OCI-LY1 (cell line): Measurements from ENCODE around the gene POLR3F.

Experiments
- H2AFZ ChIP-seq: fragments of 200-600 bp; sonication (generic), shearing (Covaris generic); 2 replicates; pipeline ENCODE4 v1.6.0; 2014; ENCODE audit warnings: antibody characterized with exemption, mild to moderate bottlenecking, low read length
- H3F3A ChIP-seq: fragments of 200-600 bp; sonication (generic), shearing (Covaris generic); 2 replicates; pipeline ENCODE4 v1.6.0; 2014; ENCODE audit warnings: mild to moderate bottlenecking, antibody characterized with exemption, low read length, moderate library complexity; ENCODE audit not compliant: insufficient read depth
- H3K27ac ChIP-seq: fragments of 200-600 bp; sonication (generic); 2 replicates; pipeline ENCODE4 v1.5.1; 2014; ENCODE audit warnings: low read length, mixed run types, mild to moderate bottlenecking, low read depth; ENCODE audit not compliant: poor library complexity, severe bottlenecking
- H3K27me3 ChIP-seq: fragments of 200-600 bp; sonication (generic); 2 replicates; pipeline ENCODE4 v1.6.0; 2014; ENCODE audit warnings: antibody characterized with exemption, mild to moderate bottlenecking, low read length, moderate library complexity; ENCODE audit not compliant: insufficient read depth
- H3K36me3 ChIP-seq: fragments of 200-600 bp; sonication (generic); 2 replicates; pipeline ENCODE4 v1.6.1; 2014; ENCODE audit warnings: mild to moderate bottlenecking, antibody characterized with exemption, low read length, moderate library complexity, mixed read lengths; ENCODE audit not compliant: insufficient read depth
- H3K4me1 ChIP-seq: fragments of 200-600 bp; sonication (generic); 2 replicates; pipeline ENCODE4 v1.5.1; 2014; ENCODE audit warnings: mild to moderate bottlenecking, low read length, moderate library complexity; ENCODE audit not compliant: insufficient read depth, severe bottlenecking
- H3K4me2 ChIP-seq: fragments of 200-600 bp; sonication (generic), shearing (Covaris generic); 2 replicates; pipeline ENCODE4 v1.6.1; 2014; ENCODE audit warnings: low read length
- H3K4me3 ChIP-seq: fragments of 200-600 bp; sonication (generic); 2 replicates; pipeline ENCODE4 v1.5.1; 2014; ENCODE audit warnings: low read length, low read depth, mild to moderate bottlenecking, mixed read lengths; ENCODE audit not compliant: poor library complexity, severe bottlenecking
- H3K79me2 ChIP-seq: fragments of 200-600 bp; shearing (Covaris generic); 2 replicates; pipeline ENCODE4 v1.6.1; 2016; ENCODE audit warnings: mixed run types, low read length, mixed read lengths; ENCODE audit not compliant: insufficient read depth
- H3K9ac ChIP-seq: fragments of 200-600 bp; sonication (generic), shearing (Covaris generic); 2 replicates; pipeline ENCODE4 v1.6.1; 2014; ENCODE audit warnings: mild to moderate bottlenecking, low read length, mixed read lengths
- H3K9me2 ChIP-seq: fragments of 200-600 bp; sonication (generic), shearing (Covaris generic); 2 replicates; pipeline ENCODE4 v1.6.1; 2014; ENCODE audit warnings: low read depth, mild to moderate bottlenecking, low read length, mixed read lengths
- H3K9me3 ChIP-seq: fragments of 200-600 bp; shearing (Covaris generic); 2 replicates; pipeline ENCODE4 v1.6.1; 2014; ENCODE audit warnings: low read length, mixed read lengths
- H4K20me1 ChIP-seq: fragments of 200-600 bp; sonication (generic), shearing (Covaris generic); 2 replicates; pipeline ENCODE4 v1.6.0; 2016; ENCODE audit warnings: mild to moderate bottlenecking, low read length; ENCODE audit not compliant: insufficient read depth
- EZH2 ChIP-seq: fragments of 200-600 bp; sonication (generic), shearing (Covaris generic); IDR thresholded peaks from 2 replicates; pipeline ENCODE4 v1.8.0; 2017; ENCODE audit warnings: borderline replicate concordance, mixed run types, mild to moderate bottlenecking, antibody characterized with exemption, low read length, moderate library complexity, mixed read lengths
- TF ChIP-seq, protein P1 (sequence below): fragments of 200-600 bp; sonication (generic), shearing (Covaris generic); IDR thresholded peaks from 2 replicates; pipeline ENCODE4 v1.5.1; 2017; ENCODE audit warnings: mild to moderate bottlenecking, antibody characterized with exemption, low read length, moderate library complexity, mixed read lengths

The POLR3F gene

DNA sequence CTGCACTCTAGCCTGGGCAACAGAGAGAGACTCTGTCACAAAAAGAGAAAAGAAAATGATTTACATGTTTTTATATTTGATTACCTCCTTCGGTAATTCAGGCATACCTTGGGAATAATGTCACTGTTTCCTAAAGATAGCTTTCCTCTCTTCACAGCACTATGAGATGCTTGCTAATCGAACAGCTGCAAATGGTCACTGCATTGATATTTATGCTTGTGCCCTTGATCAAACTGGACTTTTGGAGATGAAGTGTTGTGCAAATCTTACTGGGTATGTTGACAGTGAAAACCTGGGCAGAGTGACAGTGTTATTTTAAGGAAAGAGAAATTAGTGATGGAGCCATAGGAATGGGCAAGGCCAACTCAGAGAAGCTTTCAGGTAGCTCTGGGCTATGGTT is 60.1 kb downstream of the POLR3F start:
- no peaks in the 10 kb centered on the region for H3K79me2 ChIP-seq
- H3K36me3 ChIP-seq = peaks cover 84% of the 10 kb centered on the region
- no peaks in the 10 kb centered on the region for H3K9me2 ChIP-seq
- H3K9ac ChIP-seq = no peak overlapping the region
- no peaks in the 10 kb centered on the region for H4K20me1 ChIP-seq
- H3K27me3 ChIP-seq = no peaks in the 10 kb centered on the region
- H3K4me3 ChIP-seq = no peak overlapping the region
- no peak for TF ChIP-seq EZH2
- TF ChIP-seq, protein P1, sequence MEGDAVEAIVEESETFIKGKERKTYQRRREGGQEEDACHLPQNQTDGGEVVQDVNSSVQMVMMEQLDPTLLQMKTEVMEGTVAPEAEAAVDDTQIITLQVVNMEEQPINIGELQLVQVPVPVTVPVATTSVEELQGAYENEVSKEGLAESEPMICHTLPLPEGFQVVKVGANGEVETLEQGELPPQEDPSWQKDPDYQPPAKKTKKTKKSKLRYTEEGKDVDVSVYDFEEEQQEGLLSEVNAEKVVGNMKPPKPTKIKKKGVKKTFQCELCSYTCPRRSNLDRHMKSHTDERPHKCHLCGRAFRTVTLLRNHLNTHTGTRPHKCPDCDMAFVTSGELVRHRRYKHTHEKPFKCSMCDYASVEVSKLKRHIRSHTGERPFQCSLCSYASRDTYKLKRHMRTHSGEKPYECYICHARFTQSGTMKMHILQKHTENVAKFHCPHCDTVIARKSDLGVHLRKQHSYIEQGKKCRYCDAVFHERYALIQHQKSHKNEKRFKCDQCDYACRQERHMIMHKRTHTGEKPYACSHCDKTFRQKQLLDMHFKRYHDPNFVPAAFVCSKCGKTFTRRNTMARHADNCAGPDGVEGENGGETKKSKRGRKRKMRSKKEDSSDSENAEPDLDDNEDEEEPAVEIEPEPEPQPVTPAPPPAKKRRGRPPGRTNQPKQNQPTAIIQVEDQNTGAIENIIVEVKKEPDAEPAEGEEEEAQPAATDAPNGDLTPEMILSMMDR = no peak
- no peak overlapping the region for H3K27ac ChIP-seq
- no peak overlapping the region for H2AFZ ChIP-seq
- no peaks in the 10 kb centered on the region for H3F3A ChIP-seq
- H3K9me3 ChIP-seq = no peaks in the 10 kb centered on the region
- no peaks in the 10 kb centered on the region for H3K4me1 ChIP-seq
- H3K4me2 ChIP-seq = no peak overlapping the region

DNA sequence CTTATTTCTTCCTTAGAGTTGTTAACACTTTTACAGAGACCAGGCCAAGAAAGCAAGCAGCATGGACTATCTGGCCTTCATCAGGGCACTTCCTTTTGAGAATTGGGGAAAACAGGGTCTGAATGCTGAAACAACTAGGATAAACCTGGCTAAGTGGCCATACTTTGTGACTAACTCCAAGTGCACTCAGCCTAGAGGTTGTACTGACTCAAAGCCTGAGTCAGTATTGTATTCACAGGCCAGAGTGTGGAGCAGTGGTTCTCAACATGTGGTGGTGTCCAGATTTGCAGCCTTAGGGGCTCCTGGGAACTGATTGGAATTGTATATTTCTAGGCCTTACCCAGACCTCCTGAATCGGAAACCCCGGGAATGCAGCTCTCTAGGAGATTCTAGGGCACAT is 60.6 kb downstream of the POLR3F start:
- H3K4me1 ChIP-seq = no peaks in the 10 kb centered on the region
- no peaks in the 10 kb centered on the region for H3K9me3 ChIP-seq
- no peaks in the 10 kb centered on the region for H3F3A ChIP-seq
- no peaks in the 10 kb centered on the region for H3K79me2 ChIP-seq
- no peak overlapping the region for H2AFZ ChIP-seq
- no peak overlapping the region for H3K4me3 ChIP-seq
- H4K20me1 ChIP-seq = no peaks in the 10 kb centered on the region
- H3K27me3 ChIP-seq = no peaks in the 10 kb centered on the region
- H3K36me3 ChIP-seq = peaks cover 89% of the 10 kb centered on the region
- H3K4me2 ChIP-seq = no peak overlapping the region
- H3K9me2 ChIP-seq = no peaks in the 10 kb centered on the region
- no peak overlapping the region for H3K27ac ChIP-seq
- H3K9ac ChIP-seq = no peak overlapping the region
- TF ChIP-seq EZH2 = no peak
- TF ChIP-seq, protein P1 = no peak

DNA sequence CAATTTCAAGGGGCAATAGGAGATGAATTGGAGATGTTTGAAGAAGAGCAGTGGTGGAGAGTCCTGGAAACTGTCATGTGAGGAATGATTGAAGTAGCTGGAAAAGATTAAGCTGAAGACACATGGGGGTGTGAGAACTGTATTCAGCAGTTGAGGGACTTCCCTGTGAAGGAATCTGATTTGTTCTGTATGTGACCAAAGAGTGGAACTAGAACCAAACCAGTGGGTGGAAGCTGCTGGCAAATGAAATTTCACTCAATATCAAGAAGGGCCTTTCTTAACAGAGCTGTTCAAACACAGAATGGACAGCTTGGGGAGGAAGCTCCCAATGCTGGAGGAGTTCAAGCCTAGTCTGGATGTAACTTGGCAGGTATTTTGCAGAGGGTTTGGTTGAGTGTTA is 61.9 kb downstream of the POLR3F start:
- Histone ChIP-seq H3K27me3 (no peaks in the 10 kb centered on the region), H3K9ac (no peak overlapping the region), H3K36me3 (peaks cover 98% of the 10 kb centered on the region), H4K20me1 (no peaks in the 10 kb centered on the region), H3K9me2 (no peaks in the 10 kb centered on the region), H3F3A (no peaks in the 10 kb centered on the region), H3K4me3 (no peak overlapping the region), H3K27ac (no peak overlapping the region), H3K9me3 (no peaks in the 10 kb centered on the region), H3K4me1 (no peaks in the 10 kb centered on the region), H2AFZ (no peak overlapping the region), H3K4me2 (no peak overlapping the region), H3K79me2 (no peaks in the 10 kb centered on the region)
- no peak for TF ChIP-seq EZH2
- TF ChIP-seq, protein P1 = no peak
